ENCODE results near the gene EPAS1.

DNA sequence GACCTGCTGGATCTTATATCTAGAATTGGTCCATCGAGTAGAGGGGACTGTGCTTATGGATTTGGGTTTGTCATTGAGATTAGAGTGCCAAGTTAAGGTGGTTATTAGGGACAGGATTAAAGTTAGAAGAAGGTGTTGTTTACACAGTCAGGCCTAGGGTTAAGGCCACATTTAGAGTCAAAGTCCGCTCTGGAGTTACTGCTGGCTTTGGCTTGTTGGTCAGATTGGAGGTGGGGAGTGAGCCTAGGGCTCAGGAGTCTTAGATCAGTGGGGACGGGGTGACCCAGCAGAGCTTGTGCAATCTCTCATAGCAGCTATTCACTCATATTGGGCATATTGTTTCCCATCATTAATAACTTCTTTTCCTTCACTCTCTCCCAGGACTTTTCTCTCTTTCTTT lies 13.5 kb upstream of the EPAS1 start:
- no peak for TF ChIP-seq CTCF (IDR thresholded peaks at IDR 0.05)
- no peak for TF ChIP-seq POLR2AphosphoS5 (IDR thresholded peaks at IDR 0.05; ENCODE audit: low read depth, low read length)
- TF ChIP-seq, protein P1, sequence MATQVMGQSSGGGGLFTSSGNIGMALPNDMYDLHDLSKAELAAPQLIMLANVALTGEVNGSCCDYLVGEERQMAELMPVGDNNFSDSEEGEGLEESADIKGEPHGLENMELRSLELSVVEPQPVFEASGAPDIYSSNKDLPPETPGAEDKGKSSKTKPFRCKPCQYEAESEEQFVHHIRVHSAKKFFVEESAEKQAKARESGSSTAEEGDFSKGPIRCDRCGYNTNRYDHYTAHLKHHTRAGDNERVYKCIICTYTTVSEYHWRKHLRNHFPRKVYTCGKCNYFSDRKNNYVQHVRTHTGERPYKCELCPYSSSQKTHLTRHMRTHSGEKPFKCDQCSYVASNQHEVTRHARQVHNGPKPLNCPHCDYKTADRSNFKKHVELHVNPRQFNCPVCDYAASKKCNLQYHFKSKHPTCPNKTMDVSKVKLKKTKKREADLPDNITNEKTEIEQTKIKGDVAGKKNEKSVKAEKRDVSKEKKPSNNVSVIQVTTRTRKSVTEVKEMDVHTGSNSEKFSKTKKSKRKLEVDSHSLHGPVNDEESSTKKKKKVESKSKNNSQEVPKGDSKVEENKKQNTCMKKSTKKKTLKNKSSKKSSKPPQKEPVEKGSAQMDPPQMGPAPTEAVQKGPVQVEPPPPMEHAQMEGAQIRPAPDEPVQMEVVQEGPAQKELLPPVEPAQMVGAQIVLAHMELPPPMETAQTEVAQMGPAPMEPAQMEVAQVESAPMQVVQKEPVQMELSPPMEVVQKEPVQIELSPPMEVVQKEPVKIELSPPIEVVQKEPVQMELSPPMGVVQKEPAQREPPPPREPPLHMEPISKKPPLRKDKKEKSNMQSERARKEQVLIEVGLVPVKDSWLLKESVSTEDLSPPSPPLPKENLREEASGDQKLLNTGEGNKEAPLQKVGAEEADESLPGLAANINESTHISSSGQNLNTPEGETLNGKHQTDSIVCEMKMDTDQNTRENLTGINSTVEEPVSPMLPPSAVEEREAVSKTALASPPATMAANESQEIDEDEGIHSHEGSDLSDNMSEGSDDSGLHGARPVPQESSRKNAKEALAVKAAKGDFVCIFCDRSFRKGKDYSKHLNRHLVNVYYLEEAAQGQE (IDR thresholded peaks at IDR 0.05; ENCODE audit: insufficient read depth in 1 of 2, low read depth in 2 of 2, low read length in 1 of 2): no peak
- no peak for TF ChIP-seq SIN3A (IDR thresholded peaks at IDR 0.05; ENCODE audit: borderline replicate concordance, insufficient read depth, low read depth, low read length)

All from Panc1 (cell line).